ENCODE results near the gene SWAP70. TPM values are rescaled to one million over a fixed set of nuclear protein-coding genes. Genes with fewer than 3 reads are reported as not detected.
A peak's percentile ranks its signal among the peaks of the same experiment; 100 is the strongest.

Gene SWAP70
- total and polyA plus RNA-seq, 2 of the 13 experiments (the other 11 are each of a cell fraction or from before 2014, with no cell fraction given), result 4.6 to 8.7 TPM

- TF ChIP-seq, protein P1, sequence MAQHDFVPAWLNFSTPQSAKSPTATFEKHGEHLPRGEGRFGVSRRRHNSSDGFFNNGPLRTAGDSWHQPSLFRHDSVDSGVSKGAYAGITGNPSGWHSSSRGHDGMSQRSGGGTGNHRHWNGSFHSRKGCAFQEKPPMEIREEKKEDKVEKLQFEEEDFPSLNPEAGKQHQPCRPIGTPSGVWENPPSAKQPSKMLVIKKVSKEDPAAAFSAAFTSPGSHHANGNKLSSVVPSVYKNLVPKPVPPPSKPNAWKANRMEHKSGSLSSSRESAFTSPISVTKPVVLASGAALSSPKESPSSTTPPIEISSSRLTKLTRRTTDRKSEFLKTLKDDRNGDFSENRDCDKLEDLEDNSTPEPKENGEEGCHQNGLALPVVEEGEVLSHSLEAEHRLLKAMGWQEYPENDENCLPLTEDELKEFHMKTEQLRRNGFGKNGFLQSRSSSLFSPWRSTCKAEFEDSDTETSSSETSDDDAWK (CRISPR knock-in tag; IDR thresholded peaks at IDR 0.05), result no peak
- TF ChIP-seq ZNF609 (CRISPR knock-in tag; IDR thresholded peaks at IDR 0.05; ENCODE audit: borderline replicate concordance) (no peak), REL (CRISPR knock-in tag; conservative IDR thresholded peaks at IDR 0.05) (no peak), ETV5 (CRISPR knock-in tag; IDR thresholded peaks at IDR 0.05; ENCODE audit: borderline replicate concordance) (no peak), ZNF34 (CRISPR knock-in tag; IDR thresholded peaks at IDR 0.05; ENCODE audit: borderline replicate concordance) (no peak)
Measured at GRCh38 chr11:9756461-9756860, 92.6 kb downstream of the SWAP70 start (continued).

DNA sequence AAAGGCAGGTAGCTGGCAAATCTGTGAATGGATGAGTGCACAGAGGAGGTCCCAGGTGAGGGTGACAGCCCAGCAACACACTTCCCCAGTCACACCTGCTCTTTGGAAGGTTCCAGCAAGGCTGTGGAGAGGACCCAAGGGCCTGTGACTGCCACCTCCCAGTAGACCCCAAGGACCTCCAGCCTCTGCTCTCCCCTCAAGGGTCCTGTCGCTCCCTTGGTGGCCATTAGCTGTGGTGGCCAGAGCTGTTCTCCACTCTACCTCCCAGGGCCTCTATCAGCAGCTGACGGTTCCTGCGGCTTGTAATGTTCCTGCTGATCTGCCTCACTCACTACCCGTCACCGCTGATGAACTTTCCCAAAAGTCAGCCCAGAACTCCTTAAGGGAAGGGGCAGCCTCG, 93.0 kb downstream of the SWAP70 start:
- Histone ChIP-seq H3K9ac (ENCODE audit: insufficient read depth, low read depth, low read length) (no peak overlapping the region), H3K79me2 (ENCODE audit: insufficient read depth, low read length) (peaks cover 12% of the 10 kb centered on the region), H2AFZ (ENCODE audit: low read length) (no peak overlapping the region), H3K27ac (ENCODE audit: extremely low read length, insufficient read depth, low read length) (no peak overlapping the region), H4K20me1 (ENCODE audit: insufficient read depth, low read length) (no peaks in the 10 kb centered on the region), H3K4me1 (ENCODE audit: insufficient read depth, low read length) (peaks cover 68% of the 10 kb centered on the region), H3K4me3 (replicated peaks in 1 of 3; ENCODE audit: insufficient read depth in 1 of 3, low read depth in 2 of 3, low read length in 3 of 3) (no peak overlapping the region), H3K9me3 (ENCODE audit: low read length) (no peaks in the 10 kb centered on the region), H3K27me3 (ENCODE audit: control insufficient read depth in 1 of 2, insufficient read depth in 2 of 2, low read length in 2 of 2) (no peaks in the 10 kb centered on the region; a peak in 1 of 5 replicates), H3K4me2 (ENCODE audit: low read depth, low read length) (no peak overlapping the region), H3K36me3 (replicated peaks in 1 of 2; ENCODE audit: control insufficient read depth in 1 of 2, insufficient read depth in 2 of 2, low read length in 2 of 2) (no peaks in the 10 kb centered on the region)
- CTCF ChIA-PET (ENCODE audit: low intra/inter-chr PET ratio, low total read pairs), result no interaction called here
- POLR2A ChIA-PET, result no interaction called here
- in situ Hi-C loops (cut with HindIII; ENCODE audit: extremely low pct_ligation_motif_present, low pct_unique_long_range_greater_than_20kb), result loop anchor here (10.0 kb wide), 1 partner anchor 62 kb away; no protein-coding TSS in a partner anchor
- no TSS peak for BruUV-seq (replicated peaks)
- DNase-seq (ENCODE audit: low spot score), result no peak
- intact Hi-C loops (cut with micrococcal nuclease; ENCODE audit: unreplicated experiment), result loop anchor here (5.0 kb wide), 1 partner anchor 550 kb away; the partner anchor contains the start of gene ADM
- ATAC-seq, result no peak
- 100% methylated on average over 5 of the region's 6 CpGs for WGBS (ENCODE audit: low lambda C conversion rate)
- FAIRE-seq, result no peak
- no peak for TF ChIP-seq CENPT (CRISPR knock-in tag; IDR thresholded peaks at IDR 0.05; ENCODE audit: low read depth)
- 0 out of 2 replicates have a peak, but pooled peaks have one; percentile 13 for TF ChIP-seq PAX8 (CRISPR knock-in tag; IDR thresholded peaks at IDR 0.05; ENCODE audit: borderline replicate concordance)
- no peak for TF ChIP-seq FOXA1 (IDR thresholded peaks at IDR 0.05)
- TF ChIP-seq FOXA1 (CRISPR knock-in tag; IDR thresholded peaks at IDR 0.05), result no peak
